PC-9 (cell line): ENCODE results near the gene PRSS50. TPM values are rescaled to one million over a fixed set of nuclear protein-coding genes. Genes with fewer than 3 reads are reported as not detected.

Experiments
- BruUV-seq: library from RNA; stranded (reverse); fragments of 400-500 nt; replicated peaks from 2 replicates; lab custom pipeline; 2021; lab: Mats Ljungman, UMichigan
- CTCF ChIA-PET: fragments of 300-600 bp; sonication (Branson Sonifier 250); formaldehyde crosslinking; loops from one replicate; lab custom pipeline; 2022; ENCODE audit warnings: antibody characterized with exemption; lab: Charles Lee
- POLR2A ChIA-PET: fragments of 300-600 bp; sonication (Branson Sonifier 250); formaldehyde crosslinking; loops from one replicate; lab custom pipeline; 2022; ENCODE audit warnings: antibody characterized with exemption; ENCODE audit not compliant: unreplicated experiment; lab: Charles Lee
- DNase-seq, 2 experiments: peaks; one replicate each; pipeline versions ENCODE4 v3.0.0 to v3.0.0-alpha.2; 2015 to 2022; ENCODE audit warnings: mixed read lengths in 1 of 2
- H2AFZ ChIP-seq: fragments of 200-600 bp; sonication (generic); 2 replicates; pipeline ENCODE4 v1.8.1; 2017; ENCODE audit warnings: antibody characterized with exemption
- H3F3A ChIP-seq: fragments of 200-600 bp; sonication (generic); 2 replicates; pipeline ENCODE4 v1.8.1; 2017; ENCODE audit warnings: antibody characterized with exemption, mild to moderate bottlenecking, low read depth; ENCODE audit not compliant: insufficient read depth
- H3K27ac ChIP-seq: fragments of 200-600 bp; sonication (generic); 2 replicates; pipeline ENCODE4 v1.6.1; 2016; ENCODE audit warnings: mixed run types
- H3K27me3 ChIP-seq: fragments of 200-600 bp; sonication (generic); 2 replicates; pipeline ENCODE4 v1.6.1; 2016; ENCODE audit warnings: low read depth, mixed run types; ENCODE audit not compliant: insufficient read depth
- H3K36me3 ChIP-seq: fragments of 200-600 bp; sonication (generic); 2 replicates; pipeline ENCODE4 v1.6.1; 2016; ENCODE audit warnings: low read depth, mixed run types
- H3K4me1 ChIP-seq: fragments of 200-600 bp; sonication (generic); replicated peaks from 2 replicates; pipeline ENCODE4 v1.6.1; 2016; ENCODE audit warnings: mixed run types; ENCODE audit not compliant: insufficient read depth
- H3K4me2 ChIP-seq: fragments of 200-600 bp; sonication (generic); 2 replicates; pipeline ENCODE4 v1.6.1; 2017; ENCODE audit warnings: mixed run types
- H3K4me3 ChIP-seq: fragments of 200-600 bp; sonication (generic); 2 replicates; pipeline ENCODE4 v1.6.1; 2016; ENCODE audit warnings: mixed run types
- H3K79me2 ChIP-seq: fragments of 200-600 bp; sonication (generic); 2 replicates; pipeline ENCODE4 v1.6.1; 2017; ENCODE audit warnings: low read depth, mixed run types
- H3K9me2 ChIP-seq: fragments of 200-600 bp; sonication (generic); 2 replicates; pipeline ENCODE4 v1.8.1; 2017; ENCODE audit warnings: mild to moderate bottlenecking; ENCODE audit not compliant: insufficient read depth
- H3K9me3 ChIP-seq: fragments of 200-600 bp; sonication (generic); 2 replicates; pipeline ENCODE4 v1.8.1; 2016; ENCODE audit warnings: low read depth; ENCODE audit not compliant: insufficient read depth
- H4K20me1 ChIP-seq: fragments of 200-600 bp; sonication (generic); 2 replicates; pipeline ENCODE4 v1.8.1; 2017; ENCODE audit not compliant: insufficient read depth
- CTCF ChIP-seq: fragments of 200-600 bp; sonication (generic); conservative IDR thresholded peaks from 2 replicates; pipeline ENCODE4 v1.6.1; 2017; ENCODE audit warnings: mixed run types, antibody characterized with exemption, mild to moderate bottlenecking, moderate library complexity
- EZH2 ChIP-seq: fragments of 200-600 bp; sonication (generic); IDR thresholded peaks from 2 replicates; pipeline ENCODE4 v1.8.0; 2017; ENCODE audit warnings: antibody characterized with exemption, low read depth
- intact Hi-C: fragments of 100-400 bp; cut with micrococcal nuclease; formaldehyde crosslinking; loops from one replicate; pipeline ENCODE4 v1.10.0; 2022; ENCODE audit not compliant: unreplicated experiment
- total RNA-seq: library from RNA; stranded (reverse); gene quantifications from 2 replicates; pipeline ENCODE4 v1.2.3, GENCODE V29; 2021

Gene PRSS50
- total RNA-seq, 1 experiment from 2014 or later, result 0.50 TPM

- H3K36me3 ChIP-seq, result no peaks in the 10 kb centered on the region
- intact Hi-C loops, result no loop called here
These were observed 32.2 kb downstream of the PRSS50 start for GRCh38 chr3:46685446-46685845.

GRCh38 chr3:46684891-46685290, 32.8 kb downstream of the PRSS50 start:
- Histone ChIP-seq H2AFZ (no peak overlapping the region), H3K9me2 (no peaks in the 10 kb centered on the region), H3K9me3 (no peaks in the 10 kb centered on the region), H3F3A (no peaks in the 10 kb centered on the region), H3K4me2 (no peak overlapping the region), H3K4me1 (no peaks in the 10 kb centered on the region), H4K20me1 (no peaks in the 10 kb centered on the region), H3K27me3 (no peaks in the 10 kb centered on the region), H3K27ac (no peak overlapping the region), H3K36me3 (no peaks in the 10 kb centered on the region), H3K79me2 (peaks cover 3% of the 10 kb centered on the region; the same call in 1 of the 2 replicates), H3K4me3 (no peak overlapping the region)
- CTCF ChIA-PET, result no interaction called here
- POLR2A ChIA-PET, result no interaction called here
- no peak for DNase-seq
- TF ChIP-seq EZH2 (no peak), CTCF (no peak)
- BruUV-seq, result no TSS peak
- intact Hi-C loops, result no loop called here

More at GRCh38 chr3:46685446-46685845, 32.2 kb downstream of the PRSS50 start:
- Histone ChIP-seq H3K27me3 (no peaks in the 10 kb centered on the region), H3K9me2 (no peaks in the 10 kb centered on the region), H3K4me2 (no peak overlapping the region), H3K9me3 (no peaks in the 10 kb centered on the region), H3K4me1 (peaks cover 1% of the 10 kb centered on the region), H3K4me3 (no peak overlapping the region), H2AFZ (no peak overlapping the region), H4K20me1 (no peaks in the 10 kb centered on the region), H3K79me2 (peaks cover 5% of the 10 kb centered on the region; the same call in 1 of the 2 replicates), H3K27ac (no peak overlapping the region), H3F3A (no peaks in the 10 kb centered on the region)
- POLR2A ChIA-PET, result no interaction called here
- BruUV-seq, result no TSS peak
- no peak for DNase-seq
- no peak for TF ChIP-seq EZH2
- no peak for TF ChIP-seq CTCF
- CTCF ChIA-PET, result interaction anchor here (0.6 kb wide), 1 partner anchor 44 kb away, joined by 3 read pairs; no protein-coding TSS in a partner anchor

- H3K4me1 ChIP-seq, result no peaks in the 10 kb centered on the region
- H3K4me2 ChIP-seq, result no peak overlapping the region
- no peaks in the 10 kb centered on the region for H3F3A ChIP-seq
- no peaks in the 10 kb centered on the region for H3K36me3 ChIP-seq
- ChIA-PET CTCF (no interaction called here), POLR2A (no interaction called here)
- no peaks in the 10 kb centered on the region for H4K20me1 ChIP-seq
- H3K27ac ChIP-seq, result no peak overlapping the region
- no peak overlapping the region for H2AFZ ChIP-seq
- intact Hi-C loops, result no loop called here
- no peak for DNase-seq
- no TSS peak for BruUV-seq
- TF ChIP-seq EZH2 (no peak), CTCF (no peak)
- H3K79me2 ChIP-seq, result no peaks in the 10 kb centered on the region
- no peaks in the 10 kb centered on the region for H3K27me3 ChIP-seq
- no peaks in the 10 kb centered on the region for H3K9me3 ChIP-seq
- H3K9me2 ChIP-seq, result no peaks in the 10 kb centered on the region
- no peak overlapping the region for H3K4me3 ChIP-seq
These were observed 34.7 kb downstream of the PRSS50 start for GRCh38 chr3:46682974-46683373.
